ENCODE results near the gene EIF4A3. TPM values are rescaled to one million over a fixed set of nuclear protein-coding genes. Genes with fewer than 3 reads are reported as not detected.

EIF4A3 gene
- total and polyA plus RNA-seq, 10 of the 15 experiments (the other 5 are each of a cell fraction or from before 2014, with no cell fraction given): 53.3 to 225 (median 103) TPM

DNA sequence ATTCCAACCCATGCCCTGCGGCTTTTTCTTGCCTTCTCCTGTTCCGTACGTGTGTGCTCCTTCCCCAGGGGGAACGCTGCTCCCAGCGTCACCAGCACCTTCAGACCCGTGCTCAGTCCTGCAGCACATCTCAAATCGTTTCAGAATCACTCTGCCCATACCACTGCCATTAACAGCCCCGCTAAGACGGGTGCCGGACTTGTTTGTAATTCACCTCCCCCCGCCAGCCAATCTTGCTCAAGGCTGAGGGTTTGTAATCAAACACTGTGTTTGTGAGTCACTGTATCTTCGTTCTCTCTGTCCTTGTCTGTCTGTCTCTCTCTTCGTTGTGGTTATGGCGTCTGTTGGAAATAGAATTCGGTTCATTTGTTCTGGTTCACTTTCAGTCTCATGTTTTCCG lies 40.2 kb upstream of the EIF4A3 start (continued):
- TF ChIP-seq, protein P1, sequence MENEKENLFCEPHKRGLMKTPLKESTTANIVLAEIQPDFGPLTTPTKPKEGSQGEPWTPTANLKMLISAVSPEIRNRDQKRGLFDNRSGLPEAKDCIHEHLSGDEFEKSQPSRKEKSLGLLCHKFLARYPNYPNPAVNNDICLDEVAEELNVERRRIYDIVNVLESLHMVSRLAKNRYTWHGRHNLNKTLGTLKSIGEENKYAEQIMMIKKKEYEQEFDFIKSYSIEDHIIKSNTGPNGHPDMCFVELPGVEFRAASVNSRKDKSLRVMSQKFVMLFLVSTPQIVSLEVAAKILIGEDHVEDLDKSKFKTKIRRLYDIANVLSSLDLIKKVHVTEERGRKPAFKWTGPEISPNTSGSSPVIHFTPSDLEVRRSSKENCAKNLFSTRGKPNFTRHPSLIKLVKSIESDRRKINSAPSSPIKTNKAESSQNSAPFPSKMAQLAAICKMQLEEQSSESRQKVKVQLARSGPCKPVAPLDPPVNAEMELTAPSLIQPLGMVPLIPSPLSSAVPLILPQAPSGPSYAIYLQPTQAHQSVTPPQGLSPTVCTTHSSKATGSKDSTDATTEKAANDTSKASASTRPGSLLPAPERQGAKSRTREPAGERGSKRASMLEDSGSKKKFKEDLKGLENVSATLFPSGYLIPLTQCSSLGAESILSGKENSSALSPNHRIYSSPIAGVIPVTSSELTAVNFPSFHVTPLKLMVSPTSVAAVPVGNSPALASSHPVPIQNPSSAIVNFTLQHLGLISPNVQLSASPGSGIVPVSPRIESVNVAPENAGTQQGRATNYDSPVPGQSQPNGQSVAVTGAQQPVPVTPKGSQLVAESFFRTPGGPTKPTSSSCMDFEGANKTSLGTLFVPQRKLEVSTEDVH (IDR thresholded peaks at IDR 0.05; ENCODE audit: low read depth, partially characterized antibody): no peak
- TF ChIP-seq SMAD5 (IDR thresholded peaks at IDR 0.05; ENCODE audit: low read depth) (no peak), FOXM1 (IDR thresholded peaks at IDR 0.05; ENCODE audit: low read depth, low read length) (no peak), ZSCAN29 (IDR thresholded peaks at IDR 0.05) (no peak), CBFB (IDR thresholded peaks at IDR 0.05; ENCODE audit: low read depth) (no peak), TAF1 (IDR thresholded peaks at IDR 0.05; ENCODE audit: borderline replicate concordance, low read depth, low read length) (no peak)

DNA sequence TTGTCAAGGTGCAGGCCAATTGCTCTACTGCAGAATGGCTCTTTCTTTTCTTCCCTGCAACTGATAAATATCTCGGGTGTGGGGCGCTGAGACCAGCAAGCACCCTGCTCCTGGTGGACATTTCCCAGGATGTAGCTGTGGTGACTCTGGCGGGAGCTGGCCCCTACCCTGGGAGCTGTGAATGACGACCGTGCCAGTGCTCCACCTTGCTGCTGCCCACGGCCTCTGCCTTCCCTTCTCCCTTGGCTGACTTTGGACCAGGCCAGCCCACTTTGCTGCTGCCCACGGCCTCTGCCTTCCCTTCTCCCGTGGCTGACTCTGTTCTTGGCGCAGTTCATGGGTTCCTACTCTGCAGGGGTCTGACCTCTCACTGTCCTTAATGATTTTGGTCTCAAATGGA lies 39.0 kb upstream of the EIF4A3 start:
- CTCF ChIA-PET: interaction anchor here (2.0 kb wide), 1 partner anchor 10 kb away, joined by 5 read pairs; no protein-coding TSS in a partner anchor
- TF ChIP-seq TCF3 (IDR thresholded peaks at IDR 0.05; ENCODE audit: borderline replicate concordance, insufficient read depth, low read depth, low read length) (no peak), KLF5 (IDR thresholded peaks at IDR 0.05; ENCODE audit: partially characterized antibody) (no peak), SMAD1 (IDR thresholded peaks at IDR 0.05; ENCODE audit: low read depth, partially characterized antibody) (no peak), IKZF1 (conservative IDR thresholded peaks at IDR 0.05) (no peak), RFX5 (IDR thresholded peaks at IDR 0.05; ENCODE audit: low read depth, low read length) (no peak), IKZF2 (IDR thresholded peaks at IDR 0.05) (no peak), CHD4 (IDR thresholded peaks at IDR 0.05) (no peak)
- TF ChIP-seq, protein P2, sequence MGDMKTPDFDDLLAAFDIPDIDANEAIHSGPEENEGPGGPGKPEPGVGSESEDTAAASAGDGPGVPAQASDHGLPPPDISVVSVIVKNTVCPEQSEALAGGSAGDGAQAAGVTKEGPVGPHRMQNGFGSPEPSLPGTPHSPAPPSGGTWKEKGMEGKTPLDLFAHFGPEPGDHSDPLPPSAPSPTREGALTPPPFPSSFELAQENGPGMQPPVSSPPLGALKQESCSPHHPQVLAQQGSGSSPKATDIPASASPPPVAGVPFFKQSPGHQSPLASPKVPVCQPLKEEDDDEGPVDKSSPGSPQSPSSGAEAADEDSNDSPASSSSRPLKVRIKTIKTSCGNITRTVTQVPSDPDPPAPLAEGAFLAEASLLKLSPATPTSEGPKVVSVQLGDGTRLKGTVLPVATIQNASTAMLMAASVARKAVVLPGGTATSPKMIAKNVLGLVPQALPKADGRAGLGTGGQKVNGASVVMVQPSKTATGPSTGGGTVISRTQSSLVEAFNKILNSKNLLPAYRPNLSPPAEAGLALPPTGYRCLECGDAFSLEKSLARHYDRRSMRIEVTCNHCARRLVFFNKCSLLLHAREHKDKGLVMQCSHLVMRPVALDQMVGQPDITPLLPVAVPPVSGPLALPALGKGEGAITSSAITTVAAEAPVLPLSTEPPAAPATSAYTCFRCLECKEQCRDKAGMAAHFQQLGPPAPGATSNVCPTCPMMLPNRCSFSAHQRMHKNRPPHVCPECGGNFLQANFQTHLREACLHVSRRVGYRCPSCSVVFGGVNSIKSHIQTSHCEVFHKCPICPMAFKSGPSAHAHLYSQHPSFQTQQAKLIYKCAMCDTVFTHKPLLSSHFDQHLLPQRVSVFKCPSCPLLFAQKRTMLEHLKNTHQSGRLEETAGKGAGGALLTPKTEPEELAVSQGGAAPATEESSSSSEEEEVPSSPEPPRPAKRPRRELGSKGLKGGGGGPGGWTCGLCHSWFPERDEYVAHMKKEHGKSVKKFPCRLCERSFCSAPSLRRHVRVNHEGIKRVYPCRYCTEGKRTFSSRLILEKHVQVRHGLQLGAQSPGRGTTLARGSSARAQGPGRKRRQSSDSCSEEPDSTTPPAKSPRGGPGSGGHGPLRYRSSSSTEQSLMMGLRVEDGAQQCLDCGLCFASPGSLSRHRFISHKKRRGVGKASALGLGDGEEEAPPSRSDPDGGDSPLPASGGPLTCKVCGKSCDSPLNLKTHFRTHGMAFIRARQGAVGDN (IDR thresholded peaks at IDR 0.05): no peak
- TF ChIP-seq, protein P3, sequence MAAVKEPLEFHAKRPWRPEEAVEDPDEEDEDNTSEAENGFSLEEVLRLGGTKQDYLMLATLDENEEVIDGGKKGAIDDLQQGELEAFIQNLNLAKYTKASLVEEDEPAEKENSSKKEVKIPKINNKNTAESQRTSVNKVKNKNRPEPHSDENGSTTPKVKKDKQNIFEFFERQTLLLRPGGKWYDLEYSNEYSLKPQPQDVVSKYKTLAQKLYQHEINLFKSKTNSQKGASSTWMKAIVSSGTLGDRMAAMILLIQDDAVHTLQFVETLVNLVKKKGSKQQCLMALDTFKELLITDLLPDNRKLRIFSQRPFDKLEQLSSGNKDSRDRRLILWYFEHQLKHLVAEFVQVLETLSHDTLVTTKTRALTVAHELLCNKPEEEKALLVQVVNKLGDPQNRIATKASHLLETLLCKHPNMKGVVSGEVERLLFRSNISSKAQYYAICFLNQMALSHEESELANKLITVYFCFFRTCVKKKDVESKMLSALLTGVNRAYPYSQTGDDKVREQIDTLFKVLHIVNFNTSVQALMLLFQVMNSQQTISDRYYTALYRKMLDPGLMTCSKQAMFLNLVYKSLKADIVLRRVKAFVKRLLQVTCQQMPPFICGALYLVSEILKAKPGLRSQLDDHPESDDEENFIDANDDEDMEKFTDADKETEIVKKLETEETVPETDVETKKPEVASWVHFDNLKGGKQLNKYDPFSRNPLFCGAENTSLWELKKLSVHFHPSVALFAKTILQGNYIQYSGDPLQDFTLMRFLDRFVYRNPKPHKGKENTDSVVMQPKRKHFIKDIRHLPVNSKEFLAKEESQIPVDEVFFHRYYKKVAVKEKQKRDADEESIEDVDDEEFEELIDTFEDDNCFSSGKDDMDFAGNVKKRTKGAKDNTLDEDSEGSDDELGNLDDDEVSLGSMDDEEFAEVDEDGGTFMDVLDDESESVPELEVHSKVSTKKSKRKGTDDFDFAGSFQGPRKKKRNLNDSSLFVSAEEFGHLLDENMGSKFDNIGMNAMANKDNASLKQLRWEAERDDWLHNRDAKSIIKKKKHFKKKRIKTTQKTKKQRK (IDR thresholded peaks at IDR 0.05; ENCODE audit: low read depth, low read length): no peak

More for the DNA sequence above, 39.0 kb upstream of the EIF4A3 start:
- H3K4me1 ChIP-seq (ENCODE audit: control insufficient read depth, insufficient read depth, low read length): no peaks in the 10 kb centered on the region
- H3K4me2 ChIP-seq (ENCODE audit: control insufficient read depth, insufficient read depth): no peak overlapping the region
- ChIA-PET RAD21 (ENCODE audit: unreplicated experiment) (no interaction called here), POLR2A (no interaction called here), SMC1A (ENCODE audit: uncharacterized antibody, unreplicated experiment) (no interaction called here)
- BruUV-seq (replicated peaks): no TSS peak
- no peak overlapping the region for H2AFZ ChIP-seq (ENCODE audit: control insufficient read depth, low read depth, low read length)
- no peak overlapping the region for H3K4me3 ChIP-seq
- intact Hi-C loops (cut with micrococcal nuclease; ENCODE audit: unreplicated experiment) (no loop called here), in situ Hi-C loops (cut with MboI) (no loop called here)
- ATAC-seq (no peak), DNase-seq (ENCODE audit: low read depth, low spot score) (no peak), FAIRE-seq (no peak)
- no peaks in the 10 kb centered on the region for H3K9me3 ChIP-seq (replicated peaks; ENCODE audit: control insufficient read depth, insufficient read depth, low read length)
- 33% methylated on average over 9 of the region's 9 CpGs for WGBS (ENCODE audit: insufficient coverage, insufficient replicate concordance, low lambda C conversion rate, missing lambda C conversion rate)
- H3K9ac ChIP-seq (ENCODE audit: control insufficient read depth, insufficient read depth, low read length): no peak overlapping the region
- H3K79me2 ChIP-seq (ENCODE audit: control insufficient read depth, insufficient read depth, low read length): no peaks in the 10 kb centered on the region
- no peaks in the 10 kb centered on the region for H3K36me3 ChIP-seq (ENCODE audit: control insufficient read depth in 2 of 2, insufficient read depth in 2 of 2, low read length in 1 of 2)
- H3K27me3 ChIP-seq (replicated peaks in 1 of 2; ENCODE audit: control insufficient read depth in 2 of 2, insufficient read depth in 2 of 2, low read length in 1 of 2): no peaks in the 10 kb centered on the region; a peak in 2 of 4 replicates
- H4K20me1 ChIP-seq (ENCODE audit: control insufficient read depth, insufficient read depth): no peaks in the 10 kb centered on the region
- no peak overlapping the region for H3K27ac ChIP-seq (ENCODE audit: control insufficient read depth, insufficient read depth)
